ENCODE measurements around the gene CSNK1G1. TPM values are rescaled to one million over a fixed set of nuclear protein-coding genes. Genes with fewer than 3 reads are reported as not detected.
A peak's percentile ranks its signal among the peaks of the same experiment; 100 is the strongest.

CSNK1G1 gene
- total RNA-seq, 1 donor from 2014 or later = 37.0 TPM

DNA sequence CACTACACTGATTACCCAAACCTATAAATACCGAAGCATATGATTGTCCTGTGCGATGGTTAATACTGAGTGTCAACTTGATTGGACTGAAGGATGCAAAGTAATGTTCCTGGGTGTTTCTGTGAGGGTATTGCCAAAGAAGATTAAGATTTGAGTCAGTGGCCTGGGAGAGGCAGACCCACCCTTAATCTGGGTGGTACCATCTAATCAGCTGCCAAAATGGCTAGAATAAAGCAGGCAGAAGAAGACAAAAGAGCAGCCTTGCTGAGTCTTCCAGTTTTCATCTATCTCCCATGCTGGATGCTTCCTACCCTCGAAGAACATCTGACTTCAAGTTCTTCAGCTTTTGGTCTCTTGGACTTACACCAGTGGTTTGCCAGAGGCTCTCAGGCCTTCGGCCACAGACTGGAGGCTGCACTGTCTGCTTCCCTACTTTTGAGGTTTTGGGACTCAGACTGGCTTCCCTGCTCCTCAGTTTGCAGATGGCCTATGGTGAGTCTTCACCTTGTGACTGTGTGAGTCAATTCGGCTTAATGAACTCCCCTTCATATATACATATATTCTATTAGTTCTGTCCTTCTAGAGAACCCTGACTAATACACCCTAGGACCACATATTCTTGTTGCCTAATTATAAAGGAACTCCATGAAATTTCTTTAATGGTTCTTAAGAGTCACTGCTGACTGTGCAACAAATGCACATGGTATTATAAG, 31.7 kb downstream of the CSNK1G1 start:
- H3K79me2 ChIP-seq (ENCODE audit: insufficient read depth, low read length) = peaks cover 62% of the 10 kb centered on the region
- peak; percentile 27 for DNase-seq (ENCODE audit: low read depth)

DNA sequence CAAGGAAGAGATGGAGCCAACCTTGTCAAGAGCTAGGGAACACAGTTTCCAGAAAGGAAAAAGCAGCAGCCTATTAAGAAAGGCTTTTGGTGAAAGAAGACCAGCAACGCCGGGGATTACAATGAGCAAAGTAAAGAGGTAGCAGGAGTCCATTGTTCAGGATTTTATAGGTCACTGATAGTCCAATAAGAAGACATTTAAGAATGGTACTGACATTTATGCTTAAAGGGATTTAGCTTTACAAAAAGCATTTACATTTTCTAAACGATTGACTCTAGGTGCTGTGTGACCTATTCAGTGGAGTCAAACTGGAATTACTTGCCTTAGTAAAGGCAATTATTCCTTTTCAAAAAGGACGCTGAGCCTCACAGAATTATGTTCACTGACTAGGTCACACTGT, 40.8 kb downstream of the CSNK1G1 start:
- no peaks in the 10 kb centered on the region for H3K27me3 Mint-ChIP-seq (ENCODE audit: low read depth, unreplicated experiment)
- Histone ChIP-seq H3K79me2 (ENCODE audit: insufficient read depth, low read length) (peaks cover 68% of the 10 kb centered on the region), H3K4me2 (ENCODE audit: low read length) (no peak overlapping the region), H3K4me3 (ENCODE audit: insufficient read depth, low read depth, low read length) (no peak overlapping the region), H3K27ac (ENCODE audit: low read depth, low read length) (no peak overlapping the region), H3K9ac (ENCODE audit: low read length) (no peak overlapping the region), H4K20me1 (ENCODE audit: insufficient read depth, low read length) (peaks cover 63% of the 10 kb centered on the region), H3K36me3 (ENCODE audit: insufficient read depth, low read length) (no peaks in the 10 kb centered on the region), H3K9me3 (ENCODE audit: insufficient read depth, low read depth, low read length) (no peaks in the 10 kb centered on the region), H3K27me3 (ENCODE audit: insufficient read depth, low read length) (no peaks in the 10 kb centered on the region), H3K4me1 (ENCODE audit: insufficient read depth, low read length) (no peaks in the 10 kb centered on the region), H2AFZ (ENCODE audit: low read depth, low read length) (no peak overlapping the region)
- H3K27ac Mint-ChIP-seq (ENCODE audit: unreplicated experiment) = no peak overlapping the region
- H3K36me3 Mint-ChIP-seq (ENCODE audit: low read depth, unreplicated experiment) = peaks cover 3% of the 10 kb centered on the region
- no peaks in the 10 kb centered on the region for H3K9me3 Mint-ChIP-seq (ENCODE audit: unreplicated experiment)
- no peak for DNase-seq (ENCODE audit: low read depth)
- H3K4me3 Mint-ChIP-seq (ENCODE audit: unreplicated experiment) = no peak overlapping the region
- TF ChIP-seq EZH2 (IDR thresholded peaks at IDR 0.05; ENCODE audit: insufficient read depth, low read length) = no peak
- TF ChIP-seq, protein P1, sequence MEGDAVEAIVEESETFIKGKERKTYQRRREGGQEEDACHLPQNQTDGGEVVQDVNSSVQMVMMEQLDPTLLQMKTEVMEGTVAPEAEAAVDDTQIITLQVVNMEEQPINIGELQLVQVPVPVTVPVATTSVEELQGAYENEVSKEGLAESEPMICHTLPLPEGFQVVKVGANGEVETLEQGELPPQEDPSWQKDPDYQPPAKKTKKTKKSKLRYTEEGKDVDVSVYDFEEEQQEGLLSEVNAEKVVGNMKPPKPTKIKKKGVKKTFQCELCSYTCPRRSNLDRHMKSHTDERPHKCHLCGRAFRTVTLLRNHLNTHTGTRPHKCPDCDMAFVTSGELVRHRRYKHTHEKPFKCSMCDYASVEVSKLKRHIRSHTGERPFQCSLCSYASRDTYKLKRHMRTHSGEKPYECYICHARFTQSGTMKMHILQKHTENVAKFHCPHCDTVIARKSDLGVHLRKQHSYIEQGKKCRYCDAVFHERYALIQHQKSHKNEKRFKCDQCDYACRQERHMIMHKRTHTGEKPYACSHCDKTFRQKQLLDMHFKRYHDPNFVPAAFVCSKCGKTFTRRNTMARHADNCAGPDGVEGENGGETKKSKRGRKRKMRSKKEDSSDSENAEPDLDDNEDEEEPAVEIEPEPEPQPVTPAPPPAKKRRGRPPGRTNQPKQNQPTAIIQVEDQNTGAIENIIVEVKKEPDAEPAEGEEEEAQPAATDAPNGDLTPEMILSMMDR (IDR thresholded peaks at IDR 0.05; ENCODE audit: insufficient read depth, low read depth, low read length) = no peak
- H3K4me1 Mint-ChIP-seq (ENCODE audit: low read depth, unreplicated experiment) = peaks cover 12% of the 10 kb centered on the region
- no peak for FAIRE-seq

More for the DNA sequence above, 31.7 kb downstream of the CSNK1G1 start:
- Mint-ChIP-seq H3K36me3 (ENCODE audit: low read depth, unreplicated experiment) (peaks cover 2% of the 10 kb centered on the region), H3K27me3 (ENCODE audit: low read depth, unreplicated experiment) (no peaks in the 10 kb centered on the region), H3K27ac (ENCODE audit: unreplicated experiment) (no peak overlapping the region), H3K4me1 (ENCODE audit: low read depth, unreplicated experiment) (no peaks in the 10 kb centered on the region), H3K4me3 (ENCODE audit: unreplicated experiment) (no peak overlapping the region), H3K9me3 (ENCODE audit: unreplicated experiment) (no peaks in the 10 kb centered on the region)
- no peak for FAIRE-seq
- no peaks in the 10 kb centered on the region for H3K4me1 ChIP-seq (ENCODE audit: insufficient read depth, low read length)
- no peak for TF ChIP-seq EZH2 (IDR thresholded peaks at IDR 0.05; ENCODE audit: insufficient read depth, low read length)
- TF ChIP-seq, protein P1 (IDR thresholded peaks at IDR 0.05; ENCODE audit: insufficient read depth, low read depth, low read length) = no peak
- H3K36me3 ChIP-seq (ENCODE audit: insufficient read depth, low read length) = no peaks in the 10 kb centered on the region
- no peak overlapping the region for H3K4me2 ChIP-seq (ENCODE audit: low read length)
- no peak overlapping the region for H3K27ac ChIP-seq (ENCODE audit: low read depth, low read length)
- H3K4me3 ChIP-seq (ENCODE audit: insufficient read depth, low read depth, low read length) = no peak overlapping the region
- no peaks in the 10 kb centered on the region for H3K9me3 ChIP-seq (ENCODE audit: insufficient read depth, low read depth, low read length)
- no peak overlapping the region for H2AFZ ChIP-seq (ENCODE audit: low read depth, low read length)
- no peaks in the 10 kb centered on the region for H3K27me3 ChIP-seq (ENCODE audit: insufficient read depth, low read length)
- no peak overlapping the region for H3K9ac ChIP-seq (ENCODE audit: low read length)
- peaks cover 50% of the 10 kb centered on the region for H4K20me1 ChIP-seq (ENCODE audit: insufficient read depth, low read length)

DNA sequence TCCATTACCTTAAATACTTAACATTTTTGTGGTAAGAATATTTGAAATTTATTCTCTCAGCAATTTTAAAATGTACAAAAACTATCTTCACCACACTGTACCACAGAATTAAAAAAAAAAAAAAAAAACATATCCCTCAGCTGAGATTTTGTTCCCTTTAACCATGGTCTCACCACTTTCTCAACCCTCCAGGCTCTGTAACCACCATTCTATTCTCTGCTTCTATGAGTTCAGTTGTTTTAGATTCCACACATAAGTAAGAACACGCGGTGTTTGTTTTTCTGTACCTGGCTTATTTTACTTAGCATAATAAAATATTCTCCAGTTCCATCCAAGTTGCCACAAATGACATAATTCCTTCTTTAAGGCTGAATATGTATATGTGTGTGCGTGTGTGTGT, 41.5 kb downstream of the CSNK1G1 start:
- no peak overlapping the region for H2AFZ ChIP-seq (ENCODE audit: low read depth, low read length)
- H3K79me2 ChIP-seq (ENCODE audit: insufficient read depth, low read length) = peaks cover 70% of the 10 kb centered on the region
- no peak overlapping the region for H3K27ac ChIP-seq (ENCODE audit: low read depth, low read length)
- H3K4me1 ChIP-seq (ENCODE audit: insufficient read depth, low read length) = no peaks in the 10 kb centered on the region
- peaks cover 3% of the 10 kb centered on the region for H3K36me3 Mint-ChIP-seq (ENCODE audit: low read depth, unreplicated experiment)
- H3K27me3 Mint-ChIP-seq (ENCODE audit: low read depth, unreplicated experiment) = no peaks in the 10 kb centered on the region
- FAIRE-seq = no peak
- peak; percentile 14 for DNase-seq (ENCODE audit: low read depth)
- H3K27ac Mint-ChIP-seq (ENCODE audit: unreplicated experiment) = no peak overlapping the region
- H3K36me3 ChIP-seq (ENCODE audit: insufficient read depth, low read length) = no peaks in the 10 kb centered on the region
- no peaks in the 10 kb centered on the region for H3K27me3 ChIP-seq (ENCODE audit: insufficient read depth, low read length)
- no peak overlapping the region for H3K4me2 ChIP-seq (ENCODE audit: low read length)
- no peaks in the 10 kb centered on the region for H3K9me3 ChIP-seq (ENCODE audit: insufficient read depth, low read depth, low read length)
- H3K4me3 Mint-ChIP-seq (ENCODE audit: unreplicated experiment) = no peak overlapping the region
- no peak for TF ChIP-seq EZH2 (IDR thresholded peaks at IDR 0.05; ENCODE audit: insufficient read depth, low read length)
- TF ChIP-seq, protein P1 (IDR thresholded peaks at IDR 0.05; ENCODE audit: insufficient read depth, low read depth, low read length) = no peak
- H3K9ac ChIP-seq (ENCODE audit: low read length) = no peak overlapping the region
- peaks cover 12% of the 10 kb centered on the region for H3K4me1 Mint-ChIP-seq (ENCODE audit: low read depth, unreplicated experiment)
- no peak overlapping the region for H3K4me3 ChIP-seq (ENCODE audit: insufficient read depth, low read depth, low read length)
- peaks cover 63% of the 10 kb centered on the region for H4K20me1 ChIP-seq (ENCODE audit: insufficient read depth, low read length)
- H3K9me3 Mint-ChIP-seq (ENCODE audit: unreplicated experiment) = no peaks in the 10 kb centered on the region
